Vagina (tissue), 2 donors: ENCODE results near the gene RHOD. TPM values are rescaled to one million over a fixed set of nuclear protein-coding genes. Genes with fewer than 3 reads are reported as not detected.
A peak's percentile ranks its signal among the peaks of the same experiment; 100 is the strongest.

Experiments
- DNase-seq, 2 donors: peaks; one replicate each; pipeline ENCODE4 v3.0.0-alpha.2; 2017; ENCODE audit errors: extremely low spot score in 2 of 2
- H3K27ac ChIP-seq: fragments of 200-600 bp; sonication (generic); one replicate; pipeline ENCODE4 v1.5.1; 2019
- H3K27me3 ChIP-seq: fragments of 200-600 bp; sonication (generic); one replicate; pipeline ENCODE4 v1.5.1; 2019
- H3K36me3 ChIP-seq, 2 donors: fragments of 200-600 bp; sonication (generic); one replicate each; pipeline ENCODE4 v1.5.1; 2017 to 2019
- H3K4me1 ChIP-seq: fragments of 200-600 bp; sonication (generic); one replicate; pipeline ENCODE4 v1.5.1; 2019
- H3K4me3 ChIP-seq, 2 donors: fragments of 200-600 bp; sonication (generic); 1 replicate in 1 of 2; 2 replicates in 1 of 2; pipeline ENCODE4 v1.5.1; 2016 to 2019
- H3K9me3 ChIP-seq: fragments of 200-600 bp; sonication (generic); one replicate; pipeline ENCODE4 v1.5.1; 2019
- CTCF ChIP-seq, 3 experiments: fragments of 450-650 bp in 2 of 3; fragments of 200-600 bp in 1 of 3; sonication (generic) in 1 of 3; IDR thresholded peaks; one replicate each; pipeline ENCODE4 v1.5.1; 2017 to 2019; ENCODE audit warnings: antibody characterized with exemption in 3 of 3, mild to moderate bottlenecking in 2 of 3, moderate library complexity in 2 of 3
- POLR2A ChIP-seq, 2 donors: fragments of 450-650 bp; IDR thresholded peaks; one replicate each; pipeline ENCODE4 v1.6.1; 2017; ENCODE audit warnings: antibody characterized with exemption in 2 of 2, mild to moderate bottlenecking in 2 of 2, moderate library complexity in 2 of 2
- POLR2AphosphoS5 ChIP-seq, 2 donors: sonication (generic); formaldehyde crosslinking; IDR thresholded peaks; one replicate each; pipeline ENCODE4 v1.9.0; 2017; ENCODE audit warnings: antibody characterized with exemption in 2 of 2, mild to moderate bottlenecking in 2 of 2, low read depth in 1 of 2; ENCODE audit not compliant: insufficient read depth in 1 of 2
- intact Hi-C: fragments of 100-400 bp; cut with DNase I; formaldehyde crosslinking; loops from one replicate; pipeline ENCODE4 v1.15.1; 2023
- total RNA-seq: library from RNA; depleted of rRNA; stranded (reverse); fragments of >200 nt; gene quantifications from one replicate; pipeline ENCODE4 v1.2.3, GENCODE V29; 2016

The RHOD gene
- total RNA-seq, 1 donor from 2014 or later: 26.5 TPM

- peak in 1 of 2 donors; percentile 88 for DNase-seq
- H3K9me3 ChIP-seq: no peaks in the 10 kb centered on the region
- H3K36me3 ChIP-seq: no peaks in the 10 kb centered on the region
- TF ChIP-seq CTCF (IDR thresholded peaks at IDR 0.05) (no peak), POLR2A (IDR thresholded peaks at IDR 0.05) (no peak), POLR2AphosphoS5 (IDR thresholded peaks at IDR 0.05; ENCODE audit: insufficient read depth in 1 of 2, low read depth in 1 of 2) (no peak)
- no peaks in the 10 kb centered on the region for H3K27me3 ChIP-seq
- intact Hi-C loops: loop anchor here (2.0 kb wide), 1 partner anchor 121 kb away; no protein-coding TSS in a partner anchor
- peak overlapping the region; percentile 96 for H3K27ac ChIP-seq
- peak overlapping the region; percentile 64 to 86 for H3K4me3 ChIP-seq
- H3K4me1 ChIP-seq: peaks cover 22% of the 10 kb centered on the region
Observed at GRCh38 chr11:67118181-67118766, 61.6 kb downstream of the RHOD start.

GRCh38 chr11:67118801-67119584 is 62.3 kb downstream of the RHOD start, which contains the start of gene KDM2A:
KDM2A (plus strand) TSS chr11:67119263; CDS start chr11:67121317, 2,054 bp downstream.
- Histone ChIP-seq H3K4me1 (peaks cover 30% of the 10 kb centered on the region), H3K27ac (peak within 1 kb of the TSS; percentile 96)
- intact Hi-C loops: loop anchor here (2.0 kb wide), 1 partner anchor 120 kb away; no protein-coding TSS in a partner anchor

GRCh38 chr11:67119585-67120391 is 63.1 kb downstream of the RHOD start:
- intact Hi-C loops: loop anchor here (2.0 kb wide), 1 partner anchor 119 kb away; no protein-coding TSS in a partner anchor
- H3K27me3 ChIP-seq: no peaks in the 10 kb centered on the region
- H3K9me3 ChIP-seq: no peaks in the 10 kb centered on the region
- H3K27ac ChIP-seq: peak overlapping the region; percentile 96
- TF ChIP-seq POLR2A (IDR thresholded peaks at IDR 0.05) (no peak), POLR2AphosphoS5 (IDR thresholded peaks at IDR 0.05; ENCODE audit: insufficient read depth in 1 of 2, low read depth in 1 of 2) (peak in 1 of 2 donors; percentile 31)
- H3K4me1 ChIP-seq: peaks cover 38% of the 10 kb centered on the region
- H3K36me3 ChIP-seq: no peaks in the 10 kb centered on the region
- no peak for DNase-seq
- peak overlapping the region; percentile 86 to 99 for H3K4me3 ChIP-seq

More at GRCh38 chr11:67118801-67119584, 62.3 kb downstream of the RHOD start, which contains the start of gene KDM2A:
- no peaks in the 10 kb centered on the region for H3K27me3 ChIP-seq
- no peaks in the 10 kb centered on the region for H3K36me3 ChIP-seq
- TF ChIP-seq POLR2A (IDR thresholded peaks at IDR 0.05) (peak in 1 of 2 donors; percentile 55), POLR2AphosphoS5 (IDR thresholded peaks at IDR 0.05; ENCODE audit: insufficient read depth in 1 of 2, low read depth in 1 of 2) (peak; percentile 13 to 84), CTCF (IDR thresholded peaks at IDR 0.05) (peak in 1 of 3 experiments; percentile 42)
- H3K4me3 ChIP-seq: peak within 1 kb of the TSS; percentile 86 to 99
- no peaks in the 10 kb centered on the region for H3K9me3 ChIP-seq
- peak; percentile 99 for DNase-seq

- H3K36me3 ChIP-seq: no peaks in the 10 kb centered on the region
- no peak for TF ChIP-seq POLR2AphosphoS5 (IDR thresholded peaks at IDR 0.05; ENCODE audit: insufficient read depth in 1 of 2, low read depth in 1 of 2)
- no peak for TF ChIP-seq POLR2A (IDR thresholded peaks at IDR 0.05)
- no peak for TF ChIP-seq CTCF (IDR thresholded peaks at IDR 0.05)
- peaks cover 40% of the 10 kb centered on the region for H3K4me1 ChIP-seq
- H3K27me3 ChIP-seq: no peaks in the 10 kb centered on the region
- H3K4me3 ChIP-seq: peak overlapping the region; percentile 86 to 99
- DNase-seq: no peak
- no peaks in the 10 kb centered on the region for H3K9me3 ChIP-seq
- H3K27ac ChIP-seq: peak overlapping the region; percentile 96
- intact Hi-C loops: no loop called here
Observed at GRCh38 chr11:67120456-67120855, 63.8 kb downstream of the RHOD start.
